Testis (tissue), 2 donors: ENCODE measurements around the gene PNPLA2.

ENCODE experiments used
- POLR2A ChIP-seq: fragments of 450-650 bp; IDR thresholded peaks from one replicate; pipeline ENCODE4 v1.6.1; 2017; ENCODE audit warnings: antibody characterized with exemption, mild to moderate bottlenecking, moderate library complexity
- TF ChIP-seq, protein P1 (sequence below), 3 experiments: fragments of 450-650 bp in 2 of 3; fragments of 200-600 bp in 1 of 3; sonication (generic) in 1 of 3; IDR thresholded peaks; one replicate each; pipeline ENCODE4 v1.5.1; 2016 to 2019; ENCODE audit warnings: antibody characterized with exemption in 3 of 3, mild to moderate bottlenecking in 2 of 3, moderate library complexity in 1 of 3

DNA sequence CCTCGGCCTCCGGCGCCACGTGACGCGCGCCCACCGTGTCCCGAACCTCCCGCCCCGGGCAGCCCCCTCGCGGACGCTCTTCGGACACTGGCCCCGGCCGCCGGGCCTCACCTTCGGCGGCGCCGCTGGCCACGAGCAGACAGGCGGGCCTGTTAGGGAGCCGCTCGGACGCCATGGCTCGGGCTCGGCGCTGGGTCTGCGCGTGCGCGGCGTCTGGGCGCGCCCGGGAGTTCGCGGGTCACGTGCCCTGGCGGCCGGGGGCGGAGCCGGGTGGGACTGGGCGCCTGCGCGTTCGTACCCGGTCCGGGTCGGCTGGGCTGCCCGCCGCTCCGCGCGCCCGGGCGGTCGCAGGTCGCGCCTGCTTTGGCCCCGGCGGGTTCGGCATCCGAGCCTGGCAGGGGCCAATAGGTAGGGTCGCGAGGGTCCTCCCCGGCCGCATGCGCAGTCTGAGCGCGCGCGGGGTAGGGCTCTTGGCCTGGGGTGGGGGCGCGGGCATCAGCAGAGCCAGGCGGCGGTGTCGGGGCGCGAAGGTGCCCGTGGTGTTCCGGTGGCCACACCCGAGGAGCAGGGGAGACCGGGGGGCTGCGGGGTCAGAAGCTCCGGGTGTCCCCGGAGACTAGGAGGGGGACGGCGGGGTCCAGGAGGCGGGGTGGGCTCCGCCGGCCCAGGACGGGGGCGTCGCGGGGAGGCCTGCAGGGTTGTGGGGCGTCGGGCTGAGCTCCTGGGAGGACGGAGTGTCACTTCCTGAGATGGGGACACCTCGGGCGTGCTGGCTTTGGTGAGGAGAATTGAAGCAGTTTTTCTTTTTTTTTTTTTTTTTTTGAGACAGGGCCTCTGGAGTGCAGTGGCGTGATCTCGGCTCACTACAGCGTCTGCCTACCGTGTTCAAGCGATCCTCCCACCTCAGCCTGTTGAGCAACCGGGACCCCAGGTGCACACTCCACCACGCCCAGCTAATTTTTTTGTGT is 41.1 kb upstream of the PNPLA2 start, which contains the start of gene GATD1:
- TF ChIP-seq, protein P1, sequence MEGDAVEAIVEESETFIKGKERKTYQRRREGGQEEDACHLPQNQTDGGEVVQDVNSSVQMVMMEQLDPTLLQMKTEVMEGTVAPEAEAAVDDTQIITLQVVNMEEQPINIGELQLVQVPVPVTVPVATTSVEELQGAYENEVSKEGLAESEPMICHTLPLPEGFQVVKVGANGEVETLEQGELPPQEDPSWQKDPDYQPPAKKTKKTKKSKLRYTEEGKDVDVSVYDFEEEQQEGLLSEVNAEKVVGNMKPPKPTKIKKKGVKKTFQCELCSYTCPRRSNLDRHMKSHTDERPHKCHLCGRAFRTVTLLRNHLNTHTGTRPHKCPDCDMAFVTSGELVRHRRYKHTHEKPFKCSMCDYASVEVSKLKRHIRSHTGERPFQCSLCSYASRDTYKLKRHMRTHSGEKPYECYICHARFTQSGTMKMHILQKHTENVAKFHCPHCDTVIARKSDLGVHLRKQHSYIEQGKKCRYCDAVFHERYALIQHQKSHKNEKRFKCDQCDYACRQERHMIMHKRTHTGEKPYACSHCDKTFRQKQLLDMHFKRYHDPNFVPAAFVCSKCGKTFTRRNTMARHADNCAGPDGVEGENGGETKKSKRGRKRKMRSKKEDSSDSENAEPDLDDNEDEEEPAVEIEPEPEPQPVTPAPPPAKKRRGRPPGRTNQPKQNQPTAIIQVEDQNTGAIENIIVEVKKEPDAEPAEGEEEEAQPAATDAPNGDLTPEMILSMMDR (IDR thresholded peaks at IDR 0.05): no peak
- peak; percentile 23 for TF ChIP-seq POLR2A
